ENCODE results near the gene LIPC. TPM values are rescaled to one million over a fixed set of nuclear protein-coding genes. Genes with fewer than 3 reads are reported as not detected.

The LIPC gene
- total and polyA plus RNA-seq, 2 of the 4 experiments (the other 2 are of a cell fraction) = 0.07 TPM; not detected in 1

GRCh38 chr15:58467722-58468423 is 36.1 kb downstream of the LIPC start:
- Histone ChIP-seq H2BK5ac (ENCODE audit: low read depth, low read length, poor library complexity, severe bottlenecking) (no peak overlapping the region), H4K8ac (ENCODE audit: low read depth in 2 of 2, low read length in 2 of 2) (peak overlapping the region; percentile 83 to 92; a peak in 3 of 4 replicates), H4K20me1 (ENCODE audit: insufficient read depth, low read length) (no peaks in the 10 kb centered on the region), H3K23ac (ENCODE audit: low read depth, low read length) (no peak overlapping the region), H3K9ac (ENCODE audit: low read depth, low read length) (no peak overlapping the region), H3K27me3 (ENCODE audit: control insufficient read depth, insufficient read depth, low read length) (no peaks in the 10 kb centered on the region), H3K79me1 (ENCODE audit: low read depth in 1 of 2, low read length in 2 of 2) (0 out of 4 replicates have a peak, but pooled peaks cover 0 to 3% of the 10 kb centered on the region in 2 experiments), H3K4me3 (ENCODE audit: insufficient read depth, low read depth, low read length) (no peak overlapping the region), H2AK5ac (ENCODE audit: low read depth, low read length) (peak overlapping the region; percentile 87), H3K14ac (replicated peaks; ENCODE audit: low read depth, low read length) (peak overlapping the region; percentile 96), H2BK20ac (ENCODE audit: low read depth, low read length) (peak overlapping the region; percentile 98), H3K9me1 (ENCODE audit: insufficient read depth, low read length) (peaks cover 25% of the 10 kb centered on the region), H4K91ac (ENCODE audit: insufficient read depth, low read depth, low read length) (peak overlapping the region; percentile 99), H2BK120ac (ENCODE audit: low read depth, low read length) (peak overlapping the region; percentile 99), H3K4ac (ENCODE audit: low read depth, low read length) (peak overlapping the region; percentile 98), H3K36me3 (ENCODE audit: control insufficient read depth, insufficient read depth, low read length) (no peaks in the 10 kb centered on the region), H2AFZ (replicated peaks; ENCODE audit: low read length, poor library complexity) (peak overlapping the region; percentile 5), H2AK9ac (replicated peaks; ENCODE audit: low read depth, low read length, poor library complexity) (peak overlapping the region; percentile 9), H3K4me2 (ENCODE audit: low read depth, low read length) (no peak overlapping the region), H3K18ac (ENCODE audit: low read depth, low read length) (peak overlapping the region; percentile 97), H4K5ac (ENCODE audit: low read depth, low read length) (peak overlapping the region; percentile 19), H3K4me1 (ENCODE audit: control insufficient read depth, insufficient read depth, low read length) (peaks cover 15% of the 10 kb centered on the region), H3K56ac (ENCODE audit: extremely low read depth, insufficient read depth, low read length) (0 out of 2 replicates have a peak overlapping the region, but pooled peaks have one; percentile 9), H3K27ac (ENCODE audit: insufficient read depth, low read length) (no peak overlapping the region), H2BK15ac (ENCODE audit: low read depth, low read length) (peak overlapping the region; percentile 91; the same call in 2 of the 3 replicates), H3K9me3 (ENCODE audit: control insufficient read depth, insufficient read depth, low read length) (peaks cover 2% of the 10 kb centered on the region; the same call in 1 of the 2 replicates)
- intact Hi-C loops (cut with micrococcal nuclease) = no loop called here
- no peak for TF ChIP-seq CHD1 (IDR thresholded peaks at IDR 0.05; ENCODE audit: low read depth, low read length)
- no peak for TF ChIP-seq SMC3 (IDR thresholded peaks at IDR 0.05; ENCODE audit: low read depth, low read length)
- TF ChIP-seq MAFK (IDR thresholded peaks at IDR 0.05; ENCODE audit: low read depth, low read length) = no peak
- TF ChIP-seq CEBPB (IDR thresholded peaks at IDR 0.05; ENCODE audit: low read depth, low read length) = no peak
- TF ChIP-seq RAD21 (IDR thresholded peaks at IDR 0.05; ENCODE audit: low read length) = no peak
- no peak for TF ChIP-seq CTCF (conservative IDR thresholded peaks at IDR 0.05; ENCODE audit: low read depth, low read length)
- ChIA-PET CTCF (interaction anchor here (1.0 kb wide), 1 partner anchor 199 kb away, joined by 3 read pairs; no protein-coding TSS in a partner anchor), POLR2A (ENCODE audit: unreplicated experiment) (no interaction called here)
- WGBS, 2 experiments (ENCODE audit: extremely low coverage in 2 of 2, insufficient read length in 1 of 2) = 95% methylated on average over 3 of the region's 9 CpGs; no CpG with 5 or more reads in 1 of the 2 experiments
- DNase-seq = no peak
- dilution Hi-C loops (cut with HindIII; ENCODE audit: low sequenced_read_pairs, unreplicated experiment) = no loop called here
- ATAC-seq (ENCODE audit: low read depth) = no peak
- BruUV-seq (replicated peaks) = no TSS peak
- in situ Hi-C loops (cut with MboI; ENCODE audit: low sequenced_read_pairs) = no loop called here

Data from IMR-90 (cell line).